MM.1S (cell line): ENCODE data around the gene KCNK10.

Experiments
- DNase-seq: peaks from one replicate; pipeline ENCODE4 v3.0.0-alpha.2; 2015
- H2AFZ ChIP-seq: fragments of 300-600 bp; sonication (generic); 2 replicates; pipeline ENCODE4 v1.6.0; 2016; ENCODE audit warnings: antibody characterized with exemption, low read length
- H3F3A ChIP-seq: fragments of 300-600 bp; sonication (generic); 2 replicates; pipeline ENCODE4 v1.6.1; 2016; ENCODE audit warnings: mild to moderate bottlenecking, antibody characterized with exemption, low read length, moderate library complexity, mixed read lengths; ENCODE audit not compliant: insufficient read depth
- H3K27ac ChIP-seq: fragments of 300-600 bp; sonication (generic); 2 replicates; pipeline ENCODE4 v1.5.1; 2016; ENCODE audit warnings: mild to moderate bottlenecking, low read length
- H3K27me3 ChIP-seq: fragments of 300-600 bp; sonication (generic); replicated peaks from 2 replicates; pipeline ENCODE4 v1.6.0; 2016; ENCODE audit warnings: low read length; ENCODE audit not compliant: insufficient read depth
- H3K36me3 ChIP-seq: fragments of 300-600 bp; sonication (generic); replicated peaks from 2 replicates; pipeline ENCODE4 v1.6.1; 2016; ENCODE audit warnings: mild to moderate bottlenecking, low read length, mixed read lengths; ENCODE audit not compliant: insufficient read depth
- H3K4me1 ChIP-seq: fragments of 300-600 bp; sonication (generic); 2 replicates; pipeline ENCODE4 v1.6.1; 2016; ENCODE audit warnings: low read length, mixed read lengths
- H3K4me2 ChIP-seq: fragments of 300-600 bp; sonication (generic); 2 replicates; pipeline ENCODE4 v1.6.0; 2016; ENCODE audit warnings: low read depth, low read length
- H3K4me3 ChIP-seq: fragments of 300-600 bp; sonication (generic); 2 replicates; pipeline ENCODE4 v1.5.1; 2016; ENCODE audit warnings: low read length, mixed read lengths
- H3K79me2 ChIP-seq: fragments of 300-600 bp; sonication (generic); 2 replicates; pipeline ENCODE4 v1.6.1; 2016; ENCODE audit warnings: mixed run types, low read length, mixed read lengths
- H3K9ac ChIP-seq: fragments of 300-600 bp; sonication (generic); 2 replicates; pipeline ENCODE4 v1.6.1; 2016; ENCODE audit warnings: low read length, mixed read lengths
- H3K9me2 ChIP-seq: fragments of 300-600 bp; sonication (generic); replicated peaks from 2 replicates; pipeline ENCODE4 v1.6.1; 2016; ENCODE audit warnings: mild to moderate bottlenecking, low read length, mixed read lengths; ENCODE audit not compliant: insufficient read depth
- H3K9me3 ChIP-seq: fragments of 300-600 bp; sonication (generic); replicated peaks from 2 replicates; pipeline ENCODE4 v1.6.1; 2016; ENCODE audit warnings: mild to moderate bottlenecking, low read length, mixed read lengths; ENCODE audit not compliant: insufficient read depth
- H4K20me1 ChIP-seq: fragments of 300-600 bp; sonication (generic); 2 replicates; pipeline ENCODE4 v1.6.1; 2016; ENCODE audit warnings: mild to moderate bottlenecking, low read length, moderate library complexity, mixed read lengths; ENCODE audit not compliant: insufficient read depth
- EZH2 ChIP-seq: fragments of 300-600 bp; sonication (generic); optimal IDR thresholded peaks from 2 replicates; pipeline ENCODE3; 2017; ENCODE audit warnings: low read depth, mild to moderate bottlenecking, antibody characterized with exemption, low read length, mixed read lengths
- EZH2phosphoT487 ChIP-seq: fragments of 300-600 bp; sonication (generic); IDR thresholded peaks from 2 replicates; pipeline ENCODE4 v1.6.1; 2018; ENCODE audit warnings: antibody characterized with exemption, low read length
- TF ChIP-seq, protein P1 (sequence below): fragments of 300-600 bp; sonication (generic); IDR thresholded peaks from 2 replicates; pipeline ENCODE4 v1.5.1; 2016; ENCODE audit warnings: antibody characterized with exemption, low read length, mixed read lengths

The KCNK10 gene

DNA sequence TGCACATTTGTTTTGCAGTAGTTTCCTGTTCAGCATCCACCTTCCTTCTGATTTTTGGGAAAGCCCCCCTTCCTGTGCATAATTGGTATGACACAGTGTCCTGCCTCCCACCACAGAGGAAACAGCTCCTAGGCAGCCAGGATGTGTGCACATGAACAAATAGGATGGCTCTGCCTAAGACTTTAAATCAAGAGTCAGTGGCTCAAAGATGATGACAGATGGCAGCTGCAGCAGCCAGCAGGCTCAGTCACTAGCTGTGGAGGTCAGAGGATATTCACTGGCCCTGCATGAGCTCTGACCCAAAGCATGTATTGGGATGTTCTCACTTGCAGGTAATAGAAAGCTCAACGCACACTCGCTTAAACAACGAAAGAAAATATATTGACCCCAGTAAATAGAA is 90.3 kb downstream of the KCNK10 start:
- no peaks in the 10 kb centered on the region for H4K20me1 ChIP-seq
- no peak for DNase-seq
- H3K4me2 ChIP-seq: no peak overlapping the region
- H3K27me3 ChIP-seq: no peaks in the 10 kb centered on the region
- H3K79me2 ChIP-seq: no peaks in the 10 kb centered on the region
- H3K36me3 ChIP-seq: no peaks in the 10 kb centered on the region
- no peak overlapping the region for H3K4me3 ChIP-seq
- H3K9me3 ChIP-seq: no peaks in the 10 kb centered on the region
- H3F3A ChIP-seq: no peaks in the 10 kb centered on the region
- H3K27ac ChIP-seq: no peak overlapping the region
- no peak overlapping the region for H3K9ac ChIP-seq
- no peaks in the 10 kb centered on the region for H3K9me2 ChIP-seq
- H3K4me1 ChIP-seq: no peaks in the 10 kb centered on the region
- H2AFZ ChIP-seq: no peak overlapping the region
- TF ChIP-seq, protein P1, sequence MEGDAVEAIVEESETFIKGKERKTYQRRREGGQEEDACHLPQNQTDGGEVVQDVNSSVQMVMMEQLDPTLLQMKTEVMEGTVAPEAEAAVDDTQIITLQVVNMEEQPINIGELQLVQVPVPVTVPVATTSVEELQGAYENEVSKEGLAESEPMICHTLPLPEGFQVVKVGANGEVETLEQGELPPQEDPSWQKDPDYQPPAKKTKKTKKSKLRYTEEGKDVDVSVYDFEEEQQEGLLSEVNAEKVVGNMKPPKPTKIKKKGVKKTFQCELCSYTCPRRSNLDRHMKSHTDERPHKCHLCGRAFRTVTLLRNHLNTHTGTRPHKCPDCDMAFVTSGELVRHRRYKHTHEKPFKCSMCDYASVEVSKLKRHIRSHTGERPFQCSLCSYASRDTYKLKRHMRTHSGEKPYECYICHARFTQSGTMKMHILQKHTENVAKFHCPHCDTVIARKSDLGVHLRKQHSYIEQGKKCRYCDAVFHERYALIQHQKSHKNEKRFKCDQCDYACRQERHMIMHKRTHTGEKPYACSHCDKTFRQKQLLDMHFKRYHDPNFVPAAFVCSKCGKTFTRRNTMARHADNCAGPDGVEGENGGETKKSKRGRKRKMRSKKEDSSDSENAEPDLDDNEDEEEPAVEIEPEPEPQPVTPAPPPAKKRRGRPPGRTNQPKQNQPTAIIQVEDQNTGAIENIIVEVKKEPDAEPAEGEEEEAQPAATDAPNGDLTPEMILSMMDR: no peak
- TF ChIP-seq EZH2 (no peak), EZH2phosphoT487 (no peak)

DNA sequence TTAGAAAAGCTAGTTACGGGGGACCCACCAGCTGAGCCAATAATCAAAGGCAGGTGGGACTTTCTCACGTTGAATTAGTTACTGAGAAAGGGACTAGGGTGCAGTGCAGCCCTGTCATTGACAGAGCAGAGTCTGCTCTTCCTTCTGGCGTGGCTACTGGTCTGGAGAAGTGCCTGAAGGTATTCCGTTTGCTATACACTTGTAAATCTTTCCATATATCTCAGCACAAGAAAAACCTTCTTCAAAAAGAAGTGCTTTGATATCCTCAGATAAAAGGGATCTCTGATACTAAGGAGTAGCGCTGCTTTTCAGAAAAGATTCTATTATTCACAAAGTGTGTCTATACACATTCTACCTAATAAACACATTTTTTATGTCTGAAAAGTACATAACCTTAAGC is 91.5 kb downstream of the KCNK10 start:
- H3K36me3 ChIP-seq: no peaks in the 10 kb centered on the region
- H3K4me2 ChIP-seq: no peak overlapping the region
- no peak overlapping the region for H3K4me3 ChIP-seq
- no peak for DNase-seq
- H3F3A ChIP-seq: no peaks in the 10 kb centered on the region
- no peaks in the 10 kb centered on the region for H3K9me2 ChIP-seq
- H3K9me3 ChIP-seq: no peaks in the 10 kb centered on the region
- H3K27me3 ChIP-seq: no peaks in the 10 kb centered on the region
- H2AFZ ChIP-seq: no peak overlapping the region
- H3K79me2 ChIP-seq: no peaks in the 10 kb centered on the region
- no peak overlapping the region for H3K27ac ChIP-seq
- no peaks in the 10 kb centered on the region for H3K4me1 ChIP-seq
- TF ChIP-seq EZH2 (no peak), EZH2phosphoT487 (no peak)
- TF ChIP-seq, protein P1: no peak
- no peaks in the 10 kb centered on the region for H4K20me1 ChIP-seq
- no peak overlapping the region for H3K9ac ChIP-seq

DNA sequence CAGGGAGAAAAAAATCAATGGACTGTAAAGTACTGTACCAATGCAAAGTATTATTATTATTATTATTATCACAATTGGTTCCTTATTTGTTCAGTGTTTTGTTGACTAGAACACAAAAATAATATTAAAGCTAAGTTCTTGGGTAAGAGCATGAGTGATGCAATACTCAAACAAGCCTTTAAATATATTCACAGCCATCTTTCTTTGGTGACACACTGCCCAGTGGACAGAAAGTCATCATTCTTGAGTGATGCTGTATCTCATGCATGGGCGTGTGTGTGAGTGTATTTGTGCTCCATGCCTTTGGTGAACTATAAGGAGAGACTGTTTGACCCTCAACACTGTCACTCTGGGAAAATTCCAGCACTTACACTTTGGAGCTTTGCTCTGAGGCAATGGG is 93.6 kb downstream of the KCNK10 start:
- TF ChIP-seq, protein P1: no peak
- TF ChIP-seq EZH2phosphoT487 (no peak), EZH2 (no peak)
- no peak overlapping the region for H3K9ac ChIP-seq
- H3F3A ChIP-seq: no peaks in the 10 kb centered on the region
- no peaks in the 10 kb centered on the region for H3K27me3 ChIP-seq
- DNase-seq: no peak
- H3K27ac ChIP-seq: no peak overlapping the region
- H3K9me2 ChIP-seq: no peaks in the 10 kb centered on the region
- no peak overlapping the region for H3K4me3 ChIP-seq
- no peak overlapping the region for H2AFZ ChIP-seq
- no peaks in the 10 kb centered on the region for H3K36me3 ChIP-seq
- H3K9me3 ChIP-seq: no peaks in the 10 kb centered on the region
- H4K20me1 ChIP-seq: no peaks in the 10 kb centered on the region
- no peaks in the 10 kb centered on the region for H3K79me2 ChIP-seq
- no peaks in the 10 kb centered on the region for H3K4me1 ChIP-seq
- H3K4me2 ChIP-seq: no peak overlapping the region
